H1 (cell line): Measurements from ENCODE around the gene GPR42. TPM values are rescaled to one million over a fixed set of nuclear protein-coding genes. Genes with fewer than 3 reads are reported as not detected.
A peak's percentile ranks its signal among the peaks of the same experiment; 100 is the strongest.

Source experiments
- CTCF ChIA-PET: fragments of 300-600 bp; sonication (Branson Sonifier 250); formaldehyde crosslinking; loops from one replicate; lab custom pipeline; 2021; ENCODE audit not compliant: partially characterized antibody; lab: Charles Lee
- POLR2A ChIA-PET: fragments of 300-600 bp; sonication (Branson Sonifier 250); formaldehyde crosslinking; loops from one replicate; lab custom pipeline; 2021; ENCODE audit warnings: inconsistent platforms; ENCODE audit not compliant: partially characterized antibody; lab: Charles Lee
- DNase-seq, 2 experiments: peaks; one replicate each; pipeline versions ENCODE4 v3.0.0 to v3.0.0-alpha.2; 2010 to 2022; ENCODE audit warnings: low spot score in 2 of 2, low read depth in 1 of 2, mixed read lengths in 1 of 2
- FAIRE-seq: peaks from 2 replicates; lab custom pipeline; 2011; peaks lifted over from hg19 to GRCh38; lab: Jason Lieb, UNC
- H2AFZ ChIP-seq: 2 replicates; pipeline ENCODE4 v1.8.1; 2012; ENCODE audit warnings: low read length, inconsistent platforms
- H2AK5ac ChIP-seq: 2 replicates; pipeline ENCODE4 v1.6.1; 2013; ENCODE audit warnings: low read depth, low read length
- H2BK120ac ChIP-seq: replicated peaks from 2 replicates; pipeline ENCODE3; 2013; ENCODE audit warnings: low read depth, low read length, inconsistent platforms
- H2BK12ac ChIP-seq: 2 replicates; pipeline ENCODE4 v1.6.1; 2013; ENCODE audit warnings: low read depth, low read length
- H2BK15ac ChIP-seq: 2 replicates; pipeline ENCODE4 v1.6.1; 2013; ENCODE audit warnings: low read length
- H2BK20ac ChIP-seq: 2 replicates; pipeline ENCODE4 v1.6.1; 2013; ENCODE audit warnings: low read length
- H2BK5ac ChIP-seq: 2 replicates; pipeline ENCODE4 v1.6.1; 2013; ENCODE audit warnings: low read depth, low read length
- H3K14ac ChIP-seq: 2 replicates; pipeline ENCODE4 v1.6.1; 2013; ENCODE audit warnings: inconsistent platforms; ENCODE audit not compliant: insufficient read length
- H3K18ac ChIP-seq: 2 replicates; pipeline ENCODE4 v1.6.1; 2013; ENCODE audit warnings: low read length; ENCODE audit errors: extremely low read depth
- H3K23ac ChIP-seq: 2 replicates; pipeline ENCODE4 v1.6.1; 2013; ENCODE audit warnings: inconsistent platforms; ENCODE audit not compliant: insufficient read length
- H3K23me2 ChIP-seq: 2 replicates; pipeline ENCODE4 v1.6.1; 2013; ENCODE audit warnings: low read depth, low read length
- H3K27ac ChIP-seq: 2 replicates; pipeline ENCODE4 v1.6.1; 2011; ENCODE audit warnings: low read depth, low read length, inconsistent platforms
- H3K27me3 ChIP-seq, 4 experiments: replicated peaks in 1 of 4; 1 replicate in 1 of 4; 2 replicates in 3 of 4; pipeline versions ENCODE4 v1.6.1 to v1.8.1; 2011 to 2013; ENCODE audit warnings: low read length in 3 of 4, mild to moderate bottlenecking in 3 of 4, inconsistent platforms in 2 of 4, mixed read lengths in 2 of 4, moderate library complexity in 1 of 4; ENCODE audit not compliant: control insufficient read depth in 3 of 4, insufficient read depth in 3 of 4; ENCODE audit errors: extremely low read depth in 1 of 4
- H3K36me3 ChIP-seq, 4 experiments: 2 replicates each; pipeline versions ENCODE4 v1.6.1 to v1.8.1; 2011 to 2013; ENCODE audit warnings: mild to moderate bottlenecking in 4 of 4, low read length in 3 of 4, moderate library complexity in 2 of 4, control low read depth in 1 of 4, inconsistent platforms in 1 of 4; ENCODE audit not compliant: insufficient read depth in 4 of 4, control insufficient read depth in 2 of 4
- H3K4ac ChIP-seq: replicated peaks from 2 replicates; pipeline ENCODE3; 2013; ENCODE audit warnings: low read length, low read depth, mixed read lengths, inconsistent platforms; ENCODE audit not compliant: insufficient read length
- H3K4me1 ChIP-seq, 4 experiments: replicated peaks in 1 of 4; 1 replicate in 1 of 4; 2 replicates in 3 of 4; pipeline versions ENCODE4 v1.6.1 to v1.8.1; 2011 to 2013; ENCODE audit warnings: low read length in 3 of 4, inconsistent platforms in 2 of 4, mixed read lengths in 1 of 4; ENCODE audit not compliant: insufficient read depth in 4 of 4, control insufficient read depth in 3 of 4
- H3K4me2 ChIP-seq, 2 experiments: 2 replicates each; pipeline versions ENCODE4 v1.6.1 to v1.8.1; 2011 to 2013; ENCODE audit warnings: low read depth in 2 of 2, low read length in 2 of 2, control low read depth in 1 of 2, inconsistent platforms in 1 of 2, mild to moderate bottlenecking in 1 of 2; ENCODE audit not compliant: insufficient read depth in 1 of 2
- H3K4me3 ChIP-seq, 4 experiments: fragments of 200-600, 300-600 bp in 1 of 4; sonication (generic), shearing (Covaris generic), sonication (Bioruptor Twin) in 1 of 4; 2 replicates each; pipeline versions ENCODE4 v1.5.1 to v1.8.1; 2011 to 2016; ENCODE audit warnings: low read length in 4 of 4, low read depth in 3 of 4, control low read depth in 2 of 4, inconsistent platforms in 2 of 4, mild to moderate bottlenecking in 2 of 4, mixed read lengths in 1 of 4, moderate library complexity in 1 of 4; ENCODE audit not compliant: insufficient read depth in 2 of 4; ENCODE audit errors: extremely low read depth in 1 of 4
- H3K56ac ChIP-seq: replicated peaks from 2 replicates; pipeline ENCODE3; 2013; ENCODE audit warnings: low read depth, mild to moderate bottlenecking, mixed read lengths, low read length, inconsistent platforms; ENCODE audit not compliant: insufficient read length
- H3K79me1 ChIP-seq: 2 replicates; pipeline ENCODE4 v1.6.1; 2013; ENCODE audit warnings: low read depth, low read length, control low read depth
- H3K79me2 ChIP-seq, 2 experiments: 2 replicates each; pipeline versions ENCODE4 v1.6.1 to v1.8.1; 2012 to 2013; ENCODE audit warnings: low read length in 2 of 2, mild to moderate bottlenecking in 2 of 2, inconsistent platforms in 1 of 2; ENCODE audit not compliant: insufficient read depth in 2 of 2, control insufficient read depth in 1 of 2
- H3K9ac ChIP-seq, 4 experiments: replicated peaks in 1 of 4; 1 replicate in 1 of 4; 2 replicates in 3 of 4; pipeline versions ENCODE4 v1.6.1 to v1.8.1; 2011 to 2013; ENCODE audit warnings: low read depth in 3 of 4, low read length in 3 of 4, control low read depth in 2 of 4, mild to moderate bottlenecking in 2 of 4, moderate library complexity in 2 of 4, inconsistent platforms in 1 of 4; ENCODE audit errors: extremely low read depth in 1 of 4
- H3K9me3 ChIP-seq, 2 experiments: 2 replicates each; pipeline versions ENCODE4 v1.6.1 to v1.8.1; 2012 to 2013; ENCODE audit warnings: mild to moderate bottlenecking in 2 of 2, moderate library complexity in 2 of 2, control low read depth in 1 of 2, inconsistent platforms in 1 of 2, low read depth in 1 of 2, low read length in 1 of 2, mixed read lengths in 1 of 2; ENCODE audit not compliant: insufficient read depth in 2 of 2
- H4K20me1 ChIP-seq, 2 experiments: replicated peaks in 1 of 2; 2 replicates each; pipeline versions ENCODE3 to v1.8.1; 2011 to 2013; ENCODE audit warnings: inconsistent platforms in 2 of 2, low read length in 2 of 2, mild to moderate bottlenecking in 1 of 2; ENCODE audit not compliant: insufficient read depth in 2 of 2, control insufficient read depth in 1 of 2
- H4K5ac ChIP-seq: 2 replicates; pipeline ENCODE4 v1.6.1; 2013; ENCODE audit warnings: low read length, low read depth, mixed read lengths, inconsistent platforms; ENCODE audit not compliant: insufficient read length
- H4K8ac ChIP-seq: 2 replicates; pipeline ENCODE4 v1.8.0; 2013; ENCODE audit warnings: mild to moderate bottlenecking, moderate library complexity, low read length, inconsistent platforms; ENCODE audit not compliant: insufficient read depth; ENCODE audit errors: extremely low read depth
- H4K91ac ChIP-seq: replicated peaks from 2 replicates; pipeline ENCODE3; 2013; ENCODE audit warnings: low read length, mixed read lengths, inconsistent platforms; ENCODE audit not compliant: insufficient read length
- CEBPB ChIP-seq: IDR thresholded peaks from 2 replicates; pipeline ENCODE4 v1.6.1; 2012; ENCODE audit warnings: low read depth, low read length
- CTBP2 ChIP-seq: IDR thresholded peaks from 2 replicates; pipeline ENCODE4 v1.7.0; 2011; ENCODE audit warnings: borderline replicate concordance, mild to moderate bottlenecking, moderate library complexity, mixed read lengths, low read length; ENCODE audit not compliant: insufficient read depth, insufficient read length
- CTCF ChIP-seq, 3 experiments: IDR thresholded peaks; 1 replicate in 2 of 3; 2 replicates in 1 of 3; pipeline versions ENCODE4 v1.5.1 to v1.6.1; 2011; ENCODE audit warnings: low read length in 3 of 3, mild to moderate bottlenecking in 3 of 3, inconsistent platforms in 2 of 3, low read depth in 1 of 3, moderate library complexity in 1 of 3; ENCODE audit not compliant: insufficient read depth in 1 of 3; ENCODE audit errors: control extremely low read depth in 1 of 3
- EGR1 ChIP-seq: IDR thresholded peaks from 2 replicates; pipeline ENCODE4 v1.6.1; 2011; ENCODE audit warnings: low read depth, low read length, borderline replicate concordance
- JUND ChIP-seq: IDR thresholded peaks from 2 replicates; pipeline ENCODE4 v1.6.1; 2011; ENCODE audit warnings: mild to moderate bottlenecking, improper control_type of control experiment, low read length
- MAFK ChIP-seq: IDR thresholded peaks from 2 replicates; pipeline ENCODE4 v1.6.1; 2012; ENCODE audit warnings: low read depth, mild to moderate bottlenecking, improper control_type of control experiment, low read length
- NANOG ChIP-seq: IDR thresholded peaks from 2 replicates; pipeline ENCODE4 v1.6.1; 2011; ENCODE audit warnings: low read length, low read depth, mild to moderate bottlenecking, inconsistent platforms; ENCODE audit not compliant: insufficient read depth, poor library complexity, severe bottlenecking
- RNF2 ChIP-seq: fragments of 200-900, 300-1000 bp; sonication (generic); IDR thresholded peaks from 2 replicates; pipeline ENCODE4 v1.7.1; 2016; ENCODE audit warnings: borderline replicate concordance, low read depth, mild to moderate bottlenecking, antibody characterized with exemption, low read length; ENCODE audit not compliant: poor library complexity, severe bottlenecking; ENCODE audit errors: missing control alignments
- SIN3A ChIP-seq, 2 experiments: IDR thresholded peaks in 1 of 2; conservative IDR thresholded peaks in 1 of 2; 2 replicates each; pipeline ENCODE4 v1.6.1; 2011 to 2012; ENCODE audit warnings: low read length in 2 of 2, improper control_type of control experiment in 1 of 2, low read depth in 1 of 2, mild to moderate bottlenecking in 1 of 2
- SP2 ChIP-seq: IDR thresholded peaks from 2 replicates; pipeline ENCODE4 v1.6.1; 2012; ENCODE audit warnings: mild to moderate bottlenecking, low read length, inconsistent platforms
- TEAD4 ChIP-seq: IDR thresholded peaks from 2 replicates; pipeline ENCODE4 v1.6.1; 2012; ENCODE audit warnings: low read depth, low read length, inconsistent platforms, mixed read lengths
- WGBS, 2 experiments: shearing (Covaris generic) in 1 of 2; methylation state at CpG; one replicate each; pipeline versions ENCODE4 v1.1.6 to v1.1.7; 2013 to 2015; ENCODE audit warnings: low lambda C conversion rate in 2 of 2, mixed read lengths in 2 of 2, inconsistent platforms in 1 of 2, low coverage in 1 of 2, missing lambda C conversion rate in 1 of 2; ENCODE audit not compliant: insufficient replicate concordance in 2 of 2, insufficient coverage in 1 of 2, insufficient read length in 1 of 2; ENCODE audit errors: extremely low coverage in 1 of 2, missing lambda C conversion rate in 1 of 2; 5-methylcytosine and 5-hydroxymethylcytosine counted together
- polyA plus RNA-seq, 7 experiments: library from polyadenylated mRNA; depleted of rRNA in 3 of 7; stranded (reverse) in 5 of 7; unstranded in 2 of 7; fragments of >200 nt in 5 of 7; fragments of 200-250 nt in 2 of 7; gene quantifications; 1 replicate in 5 of 7; 2 replicates in 1 of 7; 4 replicates in 1 of 7; pipeline versions ENCODE4 v1.2.1 to v1.2.3, GENCODE V29; 2011 to 2013; ENCODE audit warnings: missing spikeins in 2 of 7, mixed read lengths in 2 of 7
- total RNA-seq: library from RNA; stranded (reverse); fragmentation: NEBNext Ultra II Directional; extraction: Animal tissue kit (Norgen Biotek cat#: 25700); gene quantifications from 2 replicates; pipeline ENCODE4 v1.2.1, GENCODE V29; 2021

The GPR42 gene
- total and polyA plus RNA-seq, 2 of the 8 experiments (the other 6 are each of a cell fraction or from before 2014, with no cell fraction given): not detected

- H3K36me3 ChIP-seq: no peaks in the 10 kb centered on the region
- TF ChIP-seq EGR1: no peak
- TF ChIP-seq TEAD4: no peak
- TF ChIP-seq RNF2: no peak
- TF ChIP-seq NANOG: no peak
- no peak for TF ChIP-seq JUND
- TF ChIP-seq CEBPB: no peak
- no peak for TF ChIP-seq SP2
- no peak for TF ChIP-seq MAFK
- no peak for TF ChIP-seq SIN3A (conservative IDR thresholded peaks at IDR 0.05 in 1 of 2, IDR thresholded peaks at IDR 0.05 in 1 of 2; ENCODE audit: low read depth in 1 of 2, low read length in 2 of 2)
- no peak for TF ChIP-seq CTCF (IDR thresholded peaks at IDR 0.05; ENCODE audit: control extremely low read depth in 1 of 3, insufficient read depth in 1 of 3, low read depth in 1 of 3, low read length in 3 of 3)
- TF ChIP-seq CTBP2: no peak
Observed at GRCh38 chr19:35353635-35354034, 17.2 kb upstream of the GPR42 start.

More at GRCh38 chr19:35353635-35354034, 17.2 kb upstream of the GPR42 start:
- H2BK120ac ChIP-seq: no peak overlapping the region
- DNase-seq (peak in 1 of 2 experiments; percentile 16), FAIRE-seq (no peak)
- H3K79me1 ChIP-seq: no peaks in the 10 kb centered on the region
- no peak overlapping the region for H4K8ac ChIP-seq
- no peaks in the 10 kb centered on the region for H4K20me1 ChIP-seq
- no peak overlapping the region for H2AFZ ChIP-seq
- H2BK15ac ChIP-seq: no peak overlapping the region
- H2BK5ac ChIP-seq: no peak overlapping the region
- no peak overlapping the region for H4K5ac ChIP-seq
- no peak overlapping the region for H3K9ac ChIP-seq
- no peak overlapping the region for H3K4me3 ChIP-seq
- no peak overlapping the region for H3K4me2 ChIP-seq
- no peaks in the 10 kb centered on the region for H3K9me3 ChIP-seq
- no peak overlapping the region for H2BK20ac ChIP-seq
- no peak overlapping the region for H3K23ac ChIP-seq
- no peak overlapping the region for H3K4ac ChIP-seq
- ChIA-PET POLR2A (interaction anchor here (0.6 to 0.9 kb wide), 3 partner anchors 171 to 349 kb away, joined by 3 read pairs; no protein-coding TSS in a partner anchor), CTCF (interaction anchor here (0.8 to 4.1 kb wide), 39 partner anchors 9 to 308 kb away, joined by 3 to 51 read pairs (median 4); partner anchors contain the start of genes CD22 and HAMP)
- WGBS, 2 experiments: 90% methylated on average over 9 of the region's 9 CpGs; no CpG with 5 or more reads in 1 of the 2 experiments
- no peak overlapping the region for H3K56ac ChIP-seq
- H3K14ac ChIP-seq: no peak overlapping the region
- H3K79me2 ChIP-seq: no peaks in the 10 kb centered on the region
- H3K27me3 ChIP-seq: no peaks in the 10 kb centered on the region
- no peak overlapping the region for H3K18ac ChIP-seq
- no peak overlapping the region for H4K91ac ChIP-seq
- H3K27ac ChIP-seq: no peak overlapping the region
- no peak overlapping the region for H2AK5ac ChIP-seq
- H2BK12ac ChIP-seq: no peak overlapping the region
- H3K23me2 ChIP-seq: no peaks in the 10 kb centered on the region
- peaks cover 0 to 2% (median 0%) of the 10 kb centered on the region in 4 experiments; a peak in 2 of 7 replicates for H3K4me1 ChIP-seq
